Neuronal stem cell (in vitro differentiated cells): ENCODE measurements around the gene ERFL.
A peak's percentile ranks its signal among the peaks of the same experiment; 100 is the strongest.
"Not testable (repeated sequence)": the region's sequence is repeated elsewhere in the genome, so short reads cannot be mapped to it uniquely, and the experiment has no call there.

Source experiments
- DNase-seq: peaks from one replicate; pipeline ENCODE4 v3.0.0-alpha.2; 2013; ENCODE audit warnings: low spot score
- H2AFZ ChIP-seq: one replicate; pipeline ENCODE4 v1.6.1; 2013; ENCODE audit warnings: mild to moderate bottlenecking, low read length, inconsistent platforms
- H2AK5ac ChIP-seq: 2 replicates; pipeline ENCODE4 v1.6.1; 2013; ENCODE audit warnings: low read depth, mild to moderate bottlenecking, inconsistent platforms, low read length, moderate library complexity, mixed read lengths
- H2BK120ac ChIP-seq: 2 replicates; pipeline ENCODE4 v1.6.1; 2013; ENCODE audit warnings: low read depth, mild to moderate bottlenecking, inconsistent platforms, low read length, moderate library complexity, mixed read lengths
- H2BK12ac ChIP-seq: one replicate; pipeline ENCODE4 v1.6.1; 2013; ENCODE audit warnings: low read length, inconsistent platforms
- H2BK15ac ChIP-seq: 2 replicates; pipeline ENCODE4 v1.6.1; 2013; ENCODE audit warnings: mild to moderate bottlenecking, low read length, inconsistent platforms, mixed read lengths
- H2BK5ac ChIP-seq: one replicate; pipeline ENCODE4 v1.6.1; 2013; ENCODE audit warnings: inconsistent platforms, mild to moderate bottlenecking, low read length, moderate library complexity
- H3K14ac ChIP-seq: one replicate; pipeline ENCODE4 v1.6.1; 2013; ENCODE audit warnings: low read length, inconsistent platforms
- H3K18ac ChIP-seq: 2 replicates; pipeline ENCODE4 v1.6.1; 2013; ENCODE audit warnings: low read length, inconsistent platforms
- H3K23ac ChIP-seq: 2 replicates; pipeline ENCODE4 v1.6.1; 2013; ENCODE audit warnings: low read depth, mild to moderate bottlenecking, mixed read lengths, low read length, inconsistent platforms; ENCODE audit not compliant: poor library complexity
- H3K27ac ChIP-seq: replicated peaks from 3 replicates; pipeline ENCODE4 v1.5.1; 2013; ENCODE audit warnings: low read length, inconsistent platforms
- H3K27me3 ChIP-seq, 3 experiments: 2 replicates each; pipeline ENCODE4 v1.6.1; 2013; ENCODE audit warnings: low read length in 3 of 3, mild to moderate bottlenecking in 2 of 3, inconsistent platforms in 1 of 3, low read depth in 1 of 3, mixed read lengths in 1 of 3, moderate library complexity in 1 of 3; ENCODE audit not compliant: control insufficient read depth in 3 of 3, insufficient read depth in 3 of 3
- H3K36me3 ChIP-seq, 2 donors: replicated peaks in 1 of 2; 2 replicates each; pipeline ENCODE4 v1.6.1; 2013; ENCODE audit warnings: low read length in 2 of 2; ENCODE audit not compliant: control insufficient read depth in 2 of 2, insufficient read depth in 2 of 2
- H3K4ac ChIP-seq: 2 replicates; pipeline ENCODE4 v1.6.1; 2013; ENCODE audit warnings: inconsistent platforms, mild to moderate bottlenecking, low read length, moderate library complexity
- H3K4me1 ChIP-seq, 2 donors: 1 replicate in 1 of 2; 2 replicates in 1 of 2; pipeline ENCODE4 v1.6.1; 2013; ENCODE audit warnings: low read length in 2 of 2, low read depth in 1 of 2; ENCODE audit not compliant: control insufficient read depth in 2 of 2, insufficient read depth in 1 of 2
- H3K4me2 ChIP-seq: one replicate; pipeline ENCODE4 v1.6.1; 2013; ENCODE audit warnings: mild to moderate bottlenecking, low read length, inconsistent platforms; ENCODE audit not compliant: insufficient read depth, poor library complexity, severe bottlenecking
- H3K4me3 ChIP-seq, 2 donors: 2 replicates each; pipeline ENCODE4 v1.5.1; 2013; ENCODE audit warnings: low read length in 2 of 2, mild to moderate bottlenecking in 2 of 2, inconsistent platforms in 1 of 2, moderate library complexity in 1 of 2
- H3K79me1 ChIP-seq: one replicate; pipeline ENCODE4 v1.6.1; 2013; ENCODE audit warnings: low read depth, mild to moderate bottlenecking, inconsistent platforms, low read length, moderate library complexity
- H3K9ac ChIP-seq: one replicate; pipeline ENCODE4 v1.6.1; 2013; ENCODE audit warnings: mild to moderate bottlenecking, low read depth, low read length, inconsistent platforms; ENCODE audit not compliant: poor library complexity
- H3K9me3 ChIP-seq, 2 donors: replicated peaks in 1 of 2; 2 replicates each; pipeline versions ENCODE3 to v1.6.1; 2013; ENCODE audit warnings: low read length in 2 of 2, mild to moderate bottlenecking in 2 of 2, inconsistent platforms in 1 of 2, low read depth in 1 of 2, mixed read lengths in 1 of 2, moderate library complexity in 1 of 2; ENCODE audit not compliant: control insufficient read depth in 2 of 2, insufficient read depth in 1 of 2
- H4K8ac ChIP-seq: one replicate; pipeline ENCODE4 v1.6.1; 2013; ENCODE audit warnings: low read depth, mild to moderate bottlenecking, inconsistent platforms, low read length, moderate library complexity
- H4K91ac ChIP-seq: one replicate; pipeline ENCODE4 v1.6.1; 2013; ENCODE audit warnings: low read length, low read depth, mild to moderate bottlenecking, inconsistent platforms; ENCODE audit not compliant: poor library complexity
- WGBS, 2 donors: extraction: QIAGEN DNeasy Blood & Tissue Kit; methylation state at CpG; one replicate each; pipeline ENCODE4 v1.1.7; 2013; ENCODE audit warnings: missing lambda C conversion rate in 2 of 2, mixed read lengths in 1 of 2; ENCODE audit not compliant: insufficient read length in 2 of 2, insufficient replicate concordance in 1 of 2; ENCODE audit errors: extremely low coverage in 2 of 2; 5-methylcytosine and 5-hydroxymethylcytosine counted together

The ERFL gene

GRCh38 chr19:41914424-41914834, 13.8 kb downstream of the ERFL start:
- no CpG with 5 or more reads among the region's 5 CpGs for WGBS, 2 donors
- H2AFZ ChIP-seq, H3K9ac ChIP-seq, H3K4me2 ChIP-seq, H3K23ac ChIP-seq, H4K91ac ChIP-seq, H3K18ac ChIP-seq, DNase-seq, H3K36me3 ChIP-seq, H3K4me1 ChIP-seq, H2BK5ac ChIP-seq, H4K8ac ChIP-seq, H3K79me1 ChIP-seq, H2BK15ac ChIP-seq, H3K4me3 ChIP-seq, H2BK12ac ChIP-seq, H2BK120ac ChIP-seq, H3K14ac ChIP-seq, H3K27ac ChIP-seq, H3K4ac ChIP-seq, H2AK5ac ChIP-seq: not testable (repeated sequence)
- Histone ChIP-seq H3K27me3 (peaks cover 38 to 95% (median 78%) of the 10 kb centered on the region in 3 experiments), H3K9me3 (peaks cover 0 to 16% of the 10 kb centered on the region in 2 donors)

GRCh38 chr19:41913538-41914423, 14.5 kb downstream of the ERFL start:
- Histone ChIP-seq H2BK5ac (no peak overlapping the region), H3K79me1 (peaks cover 3% of the 10 kb centered on the region), H2BK15ac (no peak overlapping the region), H2AK5ac (no peak overlapping the region), H3K4me1 (peaks cover 0 to 5% of the 10 kb centered on the region in 2 donors), H3K23ac (no peak overlapping the region), H3K27ac (no peak overlapping the region), H2AFZ (no peak overlapping the region), H3K18ac (no peak overlapping the region), H4K91ac (no peak overlapping the region), H3K4me2 (no peak overlapping the region), H3K4ac (no peak overlapping the region), H3K9ac (no peak overlapping the region), H3K14ac (peak overlapping the region; percentile 38), H2BK12ac (no peak overlapping the region), H3K4me3 (no peak overlapping the region), H4K8ac (no peak overlapping the region), H3K27me3 (peaks cover 38 to 89% (median 73%) of the 10 kb centered on the region in 3 experiments), H3K36me3 (peaks cover 0 to 4% of the 10 kb centered on the region in 2 donors), H2BK120ac (no peak overlapping the region), H3K9me3 (peaks cover 0 to 14% of the 10 kb centered on the region in 2 donors)
- DNase-seq, result no peak
- WGBS, 2 donors, result no CpG with 5 or more reads among the region's 21 CpGs

- Histone ChIP-seq H4K8ac (no peak overlapping the region), H2AK5ac (no peak overlapping the region), H3K27ac (no peak overlapping the region), H3K23ac (no peak overlapping the region), H3K14ac (no peak overlapping the region), H2BK15ac (peak overlapping the region; percentile 37), H2AFZ (no peak overlapping the region), H4K91ac (no peak overlapping the region), H3K4me3 (no peak overlapping the region), H2BK12ac (no peak overlapping the region), H2BK120ac (no peak overlapping the region), H3K4ac (no peak overlapping the region), H3K4me1 (peaks cover 0 to 4% of the 10 kb centered on the region in 2 donors), H3K4me2 (peak overlapping the region; percentile 40), H3K9ac (peak overlapping the region; percentile 60), H3K27me3 (peaks cover 38 to 81% (median 68%) of the 10 kb centered on the region in 3 experiments), H3K36me3 (peaks cover 0 to 1% of the 10 kb centered on the region in 2 donors), H3K9me3 (peaks cover 0 to 7% of the 10 kb centered on the region in 2 donors), H2BK5ac (no peak overlapping the region), H3K79me1 (peaks cover 1% of the 10 kb centered on the region), H3K18ac (peak overlapping the region; percentile 48)
- DNase-seq, result no peak
- no CpG with 5 or more reads among the region's 51 CpGs for WGBS, 2 donors
These were observed 15.2 kb downstream of the ERFL start for GRCh38 chr19:41912899-41913537.
